Gastrocnemius medialis (tissue), 4 donors: ENCODE measurements around the gene GAS7. TPM values are rescaled to one million over a fixed set of nuclear protein-coding genes. Genes with fewer than 3 reads are reported as not detected.
A peak's percentile ranks its signal among the peaks of the same experiment; 100 is the strongest.
"Not testable (repeated sequence)": the region's sequence is repeated elsewhere in the genome, so short reads cannot be mapped to it uniquely, and the experiment has no call there.

Experiments
- ATAC-seq, 2 donors: fragments of 150-250 bp; one replicate each; pipeline ENCODE4 v1.9.1; 2016
- DNase-seq, 2 donors: peaks; one replicate each; pipeline ENCODE4 v3.0.0-alpha.2; 2019
- H3K27ac ChIP-seq, 4 donors: fragments of 200-600 bp; sonication (generic); 1 replicate in 1 of 4; 2 replicates in 3 of 4; pipeline ENCODE4 v1.5.1; 2016 to 2018; ENCODE audit warnings: mild to moderate bottlenecking in 2 of 4, moderate library complexity in 1 of 4
- H3K27me3 ChIP-seq, 3 donors: fragments of 200-600 bp; sonication (generic) in 2 of 3; 1 replicate in 1 of 3; 2 replicates in 2 of 3; pipeline versions ENCODE4 v1.5.1 to v1.6.0; 2016 to 2019; ENCODE audit warnings: mild to moderate bottlenecking in 1 of 3, moderate library complexity in 1 of 3
- H3K36me3 ChIP-seq, 2 donors: fragments of 200-600 bp; sonication (generic) in 1 of 2; one replicate each; pipeline ENCODE4 v1.5.1; 2017 to 2018
- H3K4me1 ChIP-seq, 2 donors: fragments of 200-600 bp; sonication (generic) in 1 of 2; one replicate each; pipeline ENCODE4 v1.5.1; 2016 to 2017; ENCODE audit warnings: mild to moderate bottlenecking in 2 of 2
- H3K4me3 ChIP-seq, 4 donors: fragments of 200-600 bp; sonication (generic) in 3 of 4; 1 replicate in 1 of 4; 2 replicates in 3 of 4; pipeline ENCODE4 v1.5.1; 2016 to 2019; ENCODE audit warnings: mild to moderate bottlenecking in 2 of 4
- H3K9me3 ChIP-seq, 3 donors: fragments of 200-600 bp; sonication (generic) in 2 of 3; 1 replicate in 1 of 3; 2 replicates in 2 of 3; pipeline ENCODE4 v1.5.1; 2016 to 2019
- POLR2A ChIP-seq, 2 donors: fragments of 450-650 bp; IDR thresholded peaks; one replicate each; pipeline ENCODE4 v1.6.1; 2017; ENCODE audit warnings: antibody characterized with exemption in 2 of 2, mild to moderate bottlenecking in 2 of 2, moderate library complexity in 2 of 2
- in situ Hi-C, 4 donors: fragments of 200-750 bp; cut with MboI; loops; one replicate each; pipeline versions ENCODE4 v1.15.0 to v1.8.0; 2017; ENCODE audit warnings: low sequenced_read_pairs in 4 of 4
- intact Hi-C: fragments of 100-400 bp; cut with DNase I; formaldehyde crosslinking; loops from one replicate; pipeline ENCODE4 v1.15.1; 2023; ENCODE audit warnings: low total_unique reads
- total RNA-seq, 4 donors: library from RNA; depleted of rRNA; stranded (reverse); fragments of >200 nt; gene quantifications; one replicate each; pipeline versions ENCODE4 v1.1.0 to v1.2.3, GENCODE V29; 2016
- TF ChIP-seq, protein P1 (sequence below), 5 experiments: fragments of 450-650 bp in 3 of 5; fragments of 200-600 bp in 2 of 5; sonication (generic) in 2 of 5; IDR thresholded peaks in 4 of 5; conservative IDR thresholded peaks in 1 of 5; 1 replicate in 4 of 5; 2 replicates in 1 of 5; pipeline ENCODE4 v1.5.1; 2016 to 2019; ENCODE audit warnings: antibody characterized with exemption in 5 of 5, mild to moderate bottlenecking in 3 of 5, moderate library complexity in 3 of 5

GAS7 gene
- total RNA-seq, 4 donors from 2014 or later, result 5.8 to 7.1 (median 6.1) TPM

DNA sequence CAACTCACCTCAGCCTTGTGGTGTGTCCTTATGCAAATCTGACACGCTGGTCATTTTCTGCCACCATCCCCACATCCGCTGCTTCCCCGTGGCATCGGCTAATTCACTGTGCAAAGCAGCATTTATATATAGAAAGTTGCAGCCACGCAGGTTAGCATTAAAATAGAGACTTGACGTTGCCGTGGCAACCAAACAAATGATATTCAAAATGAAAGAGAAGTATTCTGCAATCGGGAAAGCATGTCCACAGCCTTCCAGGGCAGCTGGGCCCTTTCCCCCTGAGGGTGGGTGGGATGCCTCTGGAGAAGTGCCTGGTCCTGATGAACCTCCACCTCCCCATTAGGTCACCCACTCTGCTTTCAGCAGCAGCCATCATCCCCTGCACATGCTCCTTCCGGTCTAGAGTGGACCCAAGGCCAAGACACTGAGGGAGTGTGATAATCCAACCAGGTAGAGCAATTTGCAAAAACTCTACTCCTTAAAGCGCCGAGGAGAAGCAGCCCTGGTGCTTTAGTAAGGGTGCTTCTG lies 138.7 kb downstream of the GAS7 start:
- no peaks in the 10 kb centered on the region for H3K4me1 ChIP-seq
- peak in 1 of 2 donors; percentile 12 for ATAC-seq
- no peaks in the 10 kb centered on the region for H3K27me3 ChIP-seq

GRCh38 chr17:10058921-10059683 lies 139.3 kb downstream of the GAS7 start:
- intact Hi-C loops (no loop called here), in situ Hi-C loops (no loop called here)
- no peaks in the 10 kb centered on the region for H3K36me3 ChIP-seq
- TF ChIP-seq POLR2A (IDR thresholded peaks at IDR 0.05), result no peak
- TF ChIP-seq, protein P1, sequence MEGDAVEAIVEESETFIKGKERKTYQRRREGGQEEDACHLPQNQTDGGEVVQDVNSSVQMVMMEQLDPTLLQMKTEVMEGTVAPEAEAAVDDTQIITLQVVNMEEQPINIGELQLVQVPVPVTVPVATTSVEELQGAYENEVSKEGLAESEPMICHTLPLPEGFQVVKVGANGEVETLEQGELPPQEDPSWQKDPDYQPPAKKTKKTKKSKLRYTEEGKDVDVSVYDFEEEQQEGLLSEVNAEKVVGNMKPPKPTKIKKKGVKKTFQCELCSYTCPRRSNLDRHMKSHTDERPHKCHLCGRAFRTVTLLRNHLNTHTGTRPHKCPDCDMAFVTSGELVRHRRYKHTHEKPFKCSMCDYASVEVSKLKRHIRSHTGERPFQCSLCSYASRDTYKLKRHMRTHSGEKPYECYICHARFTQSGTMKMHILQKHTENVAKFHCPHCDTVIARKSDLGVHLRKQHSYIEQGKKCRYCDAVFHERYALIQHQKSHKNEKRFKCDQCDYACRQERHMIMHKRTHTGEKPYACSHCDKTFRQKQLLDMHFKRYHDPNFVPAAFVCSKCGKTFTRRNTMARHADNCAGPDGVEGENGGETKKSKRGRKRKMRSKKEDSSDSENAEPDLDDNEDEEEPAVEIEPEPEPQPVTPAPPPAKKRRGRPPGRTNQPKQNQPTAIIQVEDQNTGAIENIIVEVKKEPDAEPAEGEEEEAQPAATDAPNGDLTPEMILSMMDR (IDR thresholded peaks at IDR 0.05 in 4 of 5, conservative IDR thresholded peaks at IDR 0.05 in 1 of 5), result no peak
- DNase-seq (no peak), ATAC-seq (peak; percentile 48 to 49)
- no peak overlapping the region for H3K4me3 ChIP-seq
- H3K9me3 ChIP-seq, result no peaks in the 10 kb centered on the region
- H3K27ac ChIP-seq, result peak overlapping the region in 3 of 4 donors; percentile 19 to 61 (median 31)
- H3K4me1 ChIP-seq, result no peaks in the 10 kb centered on the region
- H3K27me3 ChIP-seq, result no peaks in the 10 kb centered on the region

More for the DNA sequence above, 138.7 kb downstream of the GAS7 start:
- in situ Hi-C loops, result no loop called here
- intact Hi-C loops, result no loop called here
- TF ChIP-seq, protein P1 (IDR thresholded peaks at IDR 0.05 in 4 of 5, conservative IDR thresholded peaks at IDR 0.05 in 1 of 5), result no peak
- no peak for TF ChIP-seq POLR2A (IDR thresholded peaks at IDR 0.05)
- H3K9me3 ChIP-seq, result no peaks in the 10 kb centered on the region
- no peak overlapping the region for H3K4me3 ChIP-seq
- H3K27ac ChIP-seq, result peak overlapping the region in 3 of 4 donors; percentile 19 to 61 (median 43)
- DNase-seq, result peak in 1 of 2 donors; percentile 53
- H3K36me3 ChIP-seq, result no peaks in the 10 kb centered on the region

DNA sequence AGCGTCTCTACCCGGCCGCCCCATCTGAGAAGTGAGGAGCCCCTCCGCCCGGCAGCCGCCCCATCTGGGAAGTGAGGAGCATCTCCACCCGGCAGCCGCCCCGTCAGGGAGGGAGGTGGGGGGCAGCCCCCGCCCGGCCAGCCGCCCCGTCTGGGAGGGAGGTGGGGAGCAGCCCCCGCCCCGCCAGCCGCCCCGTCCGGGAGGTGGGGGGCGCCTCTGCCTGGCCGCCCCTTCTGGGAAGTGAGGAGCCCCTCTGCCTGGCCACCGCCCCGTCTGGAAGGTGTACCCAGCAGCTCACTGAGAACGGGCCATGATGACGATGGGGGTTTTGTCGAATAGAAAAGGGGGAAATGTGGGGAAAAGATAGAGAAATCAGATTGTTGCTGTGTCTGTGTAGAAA lies 140.9 kb downstream of the GAS7 start:
- in situ Hi-C loops, DNase-seq, H3K4me3 ChIP-seq, H3K9me3 ChIP-seq, H3K36me3 ChIP-seq, ATAC-seq, H3K27me3 ChIP-seq, H3K4me1 ChIP-seq, intact Hi-C loops, H3K27ac ChIP-seq: not testable (repeated sequence)

DNA sequence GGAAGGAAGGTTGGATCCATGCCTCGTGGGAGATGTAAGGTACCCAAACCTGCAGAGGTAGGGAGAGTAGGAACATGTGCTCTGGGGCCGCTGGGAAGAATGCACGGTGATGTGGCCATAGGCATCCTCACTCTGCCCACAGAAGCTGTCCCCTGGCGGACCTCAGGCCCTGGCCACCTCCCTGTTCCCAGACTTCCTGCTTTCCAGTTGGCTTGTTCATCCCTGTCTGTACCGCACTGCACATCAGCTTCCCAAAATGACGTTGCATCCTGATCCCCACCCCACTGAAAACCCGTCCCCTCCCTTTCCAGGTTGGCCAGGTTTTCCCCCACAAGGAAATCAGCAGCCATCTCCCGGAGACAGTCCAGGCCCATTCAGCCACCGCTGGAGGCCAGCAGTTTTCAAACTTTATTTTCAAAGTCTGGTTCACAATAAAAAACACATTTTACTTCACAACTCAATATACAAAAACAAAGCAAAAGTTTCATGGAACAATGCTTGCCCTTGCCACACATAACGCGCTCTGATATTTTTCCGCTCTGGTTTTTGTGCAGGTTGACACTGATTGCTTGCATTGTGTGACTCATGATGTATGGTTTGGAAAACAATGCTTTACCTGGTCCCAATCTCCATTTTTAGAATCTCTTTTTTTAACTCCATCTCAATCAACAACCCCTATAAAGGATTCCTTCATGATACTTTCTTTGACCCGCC lies 143.0 kb downstream of the GAS7 start:
- Histone ChIP-seq H3K9me3 (no peaks in the 10 kb centered on the region), H3K4me1 (no peaks in the 10 kb centered on the region), H3K36me3 (no peaks in the 10 kb centered on the region), H3K27ac (peak overlapping the region in 1 of 4 donors; percentile 24), H3K27me3 (no peaks in the 10 kb centered on the region), H3K4me3 (no peak overlapping the region)
- DNase-seq, result no peak
- intact Hi-C loops, result no loop called here
- in situ Hi-C loops, result no loop called here
- ATAC-seq, result peak in 1 of 2 donors; percentile 24
- TF ChIP-seq, protein P1 (IDR thresholded peaks at IDR 0.05 in 4 of 5, conservative IDR thresholded peaks at IDR 0.05 in 1 of 5), result no peak
- TF ChIP-seq POLR2A (IDR thresholded peaks at IDR 0.05), result no peak
